ENCODE results near the gene PPP3CA.
"Not testable (repeated sequence)": the region's sequence is repeated elsewhere in the genome, so short reads cannot be mapped to it uniquely, and the experiment has no call there.

Gene PPP3CA

GRCh38 chr4:101135371-101136010 is 211.8 kb downstream of the PPP3CA start:
- Histone ChIP-seq H3K4me3 (IDR thresholded peaks at IDR 0.05; ENCODE audit: insufficient read depth, low read depth, low read length) (no peak overlapping the region), H3K9ac (no peak overlapping the region), H2AFZ (ENCODE audit: low read depth) (no peak overlapping the region), H3K4me1 (ENCODE audit: low read depth, poor library complexity, severe bottlenecking) (no peaks in the 10 kb centered on the region), H3K79me2 (ENCODE audit: insufficient read depth, low read depth) (peaks cover 4% of the 10 kb centered on the region; the same call in 1 of the 2 replicates), H4K20me1 (ENCODE audit: insufficient read depth) (no peaks in the 10 kb centered on the region), H3K4me2 (no peak overlapping the region), H3K27me3 (ENCODE audit: insufficient read depth, low read depth) (no peaks in the 10 kb centered on the region), H3K36me3 (ENCODE audit: insufficient read depth) (no peaks in the 10 kb centered on the region), H3K27ac (no peak overlapping the region)
- no peak for TF ChIP-seq CTCF (conservative IDR thresholded peaks at IDR 0.05; ENCODE audit: low read depth, low read length)

- H3K4me1 ChIP-seq (ENCODE audit: low read depth, poor library complexity, severe bottlenecking) = peaks cover 33% of the 10 kb centered on the region
- not testable (repeated sequence) for H3K27ac ChIP-seq; H4K20me1 ChIP-seq (ENCODE audit: insufficient read depth); H3K79me2 ChIP-seq (ENCODE audit: insufficient read depth, low read depth); H3K4me3 ChIP-seq (IDR thresholded peaks at IDR 0.05; ENCODE audit: insufficient read depth, low read depth, low read length); H2AFZ ChIP-seq (ENCODE audit: low read depth); H3K4me2 ChIP-seq; H3K27me3 ChIP-seq (ENCODE audit: insufficient read depth, low read depth); H3K36me3 ChIP-seq (ENCODE audit: insufficient read depth); H3K9ac ChIP-seq
Measured at GRCh38 chr4:101131058-101131457, 216.3 kb downstream of the PPP3CA start.

GRCh38 chr4:101128898-101129297 is 218.4 kb downstream of the PPP3CA start:
- peaks cover 33% of the 10 kb centered on the region for H3K4me1 ChIP-seq (ENCODE audit: low read depth, poor library complexity, severe bottlenecking)
- H3K36me3 ChIP-seq (ENCODE audit: insufficient read depth); H3K4me3 ChIP-seq (IDR thresholded peaks at IDR 0.05; ENCODE audit: insufficient read depth, low read depth, low read length); H3K4me2 ChIP-seq; H3K79me2 ChIP-seq (ENCODE audit: insufficient read depth, low read depth); H3K27me3 ChIP-seq (ENCODE audit: insufficient read depth, low read depth); H3K27ac ChIP-seq; H2AFZ ChIP-seq (ENCODE audit: low read depth); H4K20me1 ChIP-seq (ENCODE audit: insufficient read depth); H3K9ac ChIP-seq: not testable (repeated sequence)

- Histone ChIP-seq H3K79me2 (ENCODE audit: insufficient read depth, low read depth) (peaks cover 4% of the 10 kb centered on the region; the same call in 1 of the 2 replicates), H3K9ac (no peak overlapping the region), H3K4me1 (ENCODE audit: low read depth, poor library complexity, severe bottlenecking) (peaks cover 33% of the 10 kb centered on the region), H3K27me3 (ENCODE audit: insufficient read depth, low read depth) (no peaks in the 10 kb centered on the region), H3K4me2 (no peak overlapping the region), H2AFZ (ENCODE audit: low read depth) (no peak overlapping the region), H3K4me3 (IDR thresholded peaks at IDR 0.05; ENCODE audit: insufficient read depth, low read depth, low read length) (no peak overlapping the region), H3K27ac (no peak overlapping the region), H4K20me1 (ENCODE audit: insufficient read depth) (no peaks in the 10 kb centered on the region), H3K36me3 (ENCODE audit: insufficient read depth) (no peaks in the 10 kb centered on the region)
- TF ChIP-seq CTCF (conservative IDR thresholded peaks at IDR 0.05; ENCODE audit: low read depth, low read length) = no peak
Measured at GRCh38 chr4:101128473-101128872, 218.9 kb downstream of the PPP3CA start.

GRCh38 chr4:101127176-101127790 is 220.0 kb downstream of the PPP3CA start:
- Histone ChIP-seq H3K4me1 (ENCODE audit: low read depth, poor library complexity, severe bottlenecking) (peaks cover 33% of the 10 kb centered on the region), H3K4me3 (IDR thresholded peaks at IDR 0.05; ENCODE audit: insufficient read depth, low read depth, low read length) (no peak overlapping the region), H3K36me3 (ENCODE audit: insufficient read depth) (no peaks in the 10 kb centered on the region), H2AFZ (ENCODE audit: low read depth) (no peak overlapping the region), H3K4me2 (peak overlapping the region; percentile 29), H3K27ac (no peak overlapping the region), H4K20me1 (ENCODE audit: insufficient read depth) (no peaks in the 10 kb centered on the region), H3K9ac (no peak overlapping the region), H3K27me3 (ENCODE audit: insufficient read depth, low read depth) (no peaks in the 10 kb centered on the region), H3K79me2 (ENCODE audit: insufficient read depth, low read depth) (peaks cover 4% of the 10 kb centered on the region; the same call in 1 of the 2 replicates)
- no peak for TF ChIP-seq CTCF (conservative IDR thresholded peaks at IDR 0.05; ENCODE audit: low read depth, low read length)

Measured in KMS-11 (cell line).